IMR-90 (cell line): ENCODE results near the gene CRACDL. TPM values are rescaled to one million over a fixed set of nuclear protein-coding genes. Genes with fewer than 3 reads are reported as not detected.
"Not testable (repeated sequence)": the region's sequence is repeated elsewhere in the genome, so short reads cannot be mapped to it uniquely, and the experiment has no call there.

Experiments
- ATAC-seq: fragments of 200-7000 bp; cut with Tn5 transposase; 2 replicates; pipeline ENCODE4 v1.9.1; 2020; ENCODE audit warnings: low read depth, mild to moderate bottlenecking, moderate library complexity
- BruUV-seq: library from RNA; stranded (reverse); fragments of 400-500 nt; replicated peaks from 2 replicates; lab custom pipeline; 2021; lab: Mats Ljungman, UMichigan
- CTCF ChIA-PET: fragments of 300-600 bp; formaldehyde crosslinking; extraction: SDS; loops from one replicate; lab custom pipeline; 2021; ENCODE audit warnings: antibody characterized with exemption; lab: Yijun Ruan, JAX
- POLR2A ChIA-PET: fragments of 300-600 bp; sonication (Branson Sonifier 250); formaldehyde crosslinking; loops from one replicate; lab custom pipeline; 2022; ENCODE audit warnings: antibody characterized with exemption; ENCODE audit not compliant: unreplicated experiment; lab: Charles Lee
- DNase-seq: peaks from one replicate; pipeline ENCODE4 v3.0.0; 2013
- H2AFZ ChIP-seq: replicated peaks from 2 replicates; pipeline ENCODE3; 2013; ENCODE audit warnings: low read length, mild to moderate bottlenecking; ENCODE audit not compliant: poor library complexity
- H2AK5ac ChIP-seq: 2 replicates; pipeline ENCODE4 v1.6.1; 2013; ENCODE audit warnings: low read depth, low read length, inconsistent platforms
- H2AK9ac ChIP-seq: replicated peaks from 2 replicates; pipeline ENCODE3; 2013; ENCODE audit warnings: mild to moderate bottlenecking, low read depth, low read length, moderate library complexity; ENCODE audit not compliant: poor library complexity
- H2BK120ac ChIP-seq: 2 replicates; pipeline ENCODE4 v1.6.1; 2013; ENCODE audit warnings: low read depth, low read length, inconsistent platforms
- H2BK15ac ChIP-seq: 3 replicates; pipeline ENCODE4 v1.6.1; 2013; ENCODE audit warnings: low read depth, low read length, inconsistent platforms
- H2BK20ac ChIP-seq: 2 replicates; pipeline ENCODE4 v1.6.1; 2013; ENCODE audit warnings: low read depth, mild to moderate bottlenecking, inconsistent platforms, low read length, moderate library complexity
- H2BK5ac ChIP-seq: 2 replicates; pipeline ENCODE4 v1.6.1; 2013; ENCODE audit warnings: mild to moderate bottlenecking, low read depth, low read length, inconsistent platforms; ENCODE audit not compliant: poor library complexity, severe bottlenecking
- H3K14ac ChIP-seq: replicated peaks from 2 replicates; pipeline ENCODE4 v1.6.1; 2013; ENCODE audit warnings: low read depth, low read length, inconsistent platforms
- H3K18ac ChIP-seq: 2 replicates; pipeline ENCODE4 v1.6.1; 2013; ENCODE audit warnings: low read depth, low read length, control low read depth
- H3K23ac ChIP-seq: 2 replicates; pipeline ENCODE4 v1.6.1; 2013; ENCODE audit warnings: low read depth, low read length, inconsistent platforms
- H3K27ac ChIP-seq: 2 replicates; pipeline ENCODE4 v1.5.1; 2013; ENCODE audit warnings: mild to moderate bottlenecking, control low read depth, low read length; ENCODE audit not compliant: insufficient read depth
- H3K27me3 ChIP-seq: 2 replicates; pipeline ENCODE4 v1.6.1; 2013; ENCODE audit warnings: low read length; ENCODE audit not compliant: control insufficient read depth, insufficient read depth
- H3K36me3 ChIP-seq: 2 replicates; pipeline ENCODE4 v1.6.1; 2013; ENCODE audit warnings: low read length, mixed read lengths; ENCODE audit not compliant: control insufficient read depth, insufficient read depth
- H3K4ac ChIP-seq: 2 replicates; pipeline ENCODE4 v1.6.1; 2013; ENCODE audit warnings: low read depth, low read length, inconsistent platforms
- H3K4me1 ChIP-seq: 2 replicates; pipeline ENCODE4 v1.6.1; 2013; ENCODE audit warnings: low read length, mixed read lengths; ENCODE audit not compliant: control insufficient read depth, insufficient read depth
- H3K4me2 ChIP-seq: 2 replicates; pipeline ENCODE4 v1.6.1; 2013; ENCODE audit warnings: low read depth, mild to moderate bottlenecking, control low read depth, low read length, moderate library complexity
- H3K4me3 ChIP-seq: 2 replicates; pipeline ENCODE4 v1.5.1; 2013; ENCODE audit warnings: low read depth, mild to moderate bottlenecking, control low read depth, low read length, moderate library complexity; ENCODE audit not compliant: insufficient read depth
- H3K56ac ChIP-seq: 2 replicates; pipeline ENCODE4 v1.6.1; 2013; ENCODE audit warnings: low read length, inconsistent platforms; ENCODE audit not compliant: insufficient read depth; ENCODE audit errors: extremely low read depth
- H3K79me1 ChIP-seq, 2 experiments: 2 replicates each; pipeline ENCODE4 v1.6.1; 2013; ENCODE audit warnings: low read length in 2 of 2, inconsistent platforms in 1 of 2, low read depth in 1 of 2
- H3K9ac ChIP-seq: 2 replicates; pipeline ENCODE4 v1.6.1; 2013; ENCODE audit warnings: low read depth, low read length, control low read depth
- H3K9me1 ChIP-seq: 2 replicates; pipeline ENCODE4 v1.6.1; 2013; ENCODE audit warnings: low read length, inconsistent platforms; ENCODE audit not compliant: insufficient read depth
- H3K9me3 ChIP-seq: 2 replicates; pipeline ENCODE4 v1.6.1; 2013; ENCODE audit warnings: low read length; ENCODE audit not compliant: control insufficient read depth, insufficient read depth
- H4K20me1 ChIP-seq: 2 replicates; pipeline ENCODE4 v1.6.1; 2013; ENCODE audit warnings: low read length, inconsistent platforms; ENCODE audit not compliant: insufficient read depth
- H4K5ac ChIP-seq: 2 replicates; pipeline ENCODE4 v1.6.1; 2013; ENCODE audit warnings: mild to moderate bottlenecking, low read depth, low read length, control low read depth
- H4K8ac ChIP-seq, 2 experiments: 2 replicates each; pipeline ENCODE4 v1.6.1; 2013; ENCODE audit warnings: low read depth in 2 of 2, low read length in 2 of 2, control low read depth in 1 of 2, inconsistent platforms in 1 of 2
- H4K91ac ChIP-seq: 2 replicates; pipeline ENCODE4 v1.6.1; 2013; ENCODE audit warnings: low read depth, low read length, inconsistent platforms; ENCODE audit not compliant: insufficient read depth
- MAFK ChIP-seq: IDR thresholded peaks from 2 replicates; pipeline ENCODE4 v1.6.1; 2012; ENCODE audit warnings: low read depth, low read length, improper control_type of control experiment
- NFE2L2 ChIP-seq: fragments of 150-350 bp; IDR thresholded peaks from 2 replicates; pipeline ENCODE4 v1.6.1; 2016; ENCODE audit warnings: low read depth, mild to moderate bottlenecking, low read length
- WGBS, 2 experiments: methylation state at CpG; one replicate each; pipeline versions ENCODE4 v1.1.5 to v1.1.7; 2013; ENCODE audit warnings: missing lambda C conversion rate in 2 of 2; ENCODE audit not compliant: insufficient read length in 1 of 2; ENCODE audit errors: extremely low coverage in 2 of 2; 5-methylcytosine and 5-hydroxymethylcytosine counted together
- dilution Hi-C: fragments of 300-500 bp; cut with HindIII; formaldehyde crosslinking; loops from one replicate; pipeline ENCODE4 v1.14.3; 2018; ENCODE audit warnings: low sequenced_read_pairs; ENCODE audit not compliant: unreplicated experiment
- in situ Hi-C: fragments of 300-500 bp; cut with MboI; formaldehyde crosslinking; loops from 3 replicates; pipeline ENCODE4 v1.14.3; 2019; ENCODE audit warnings: low sequenced_read_pairs, inconsistent platforms, mixed read lengths
- intact Hi-C: fragments of 100-400 bp; cut with micrococcal nuclease; formaldehyde crosslinking; loops from 2 replicates; pipeline ENCODE4 v1.10.0; 2022
- polyA plus RNA-seq, 3 experiments: library from polyadenylated mRNA; depleted of rRNA; stranded (reverse); fragments of >200 nt; gene quantifications; 2 replicates each; pipeline ENCODE4 v1.2.3, GENCODE V29; 2012; ENCODE audit warnings: low replicate concordance in 1 of 3
- total RNA-seq: library from RNA; depleted of rRNA; stranded (reverse); fragments of >200 nt; gene quantifications from 2 replicates; pipeline ENCODE4 v1.2.3, GENCODE V29; 2012
- TF ChIP-seq, protein P1 (sequence below): fragments of 150-350 bp; IDR thresholded peaks from 2 replicates; pipeline ENCODE4 v1.6.1; 2016; ENCODE audit warnings: low read depth, mild to moderate bottlenecking, low read length, moderate library complexity, borderline replicate concordance

Gene CRACDL
- total and polyA plus RNA-seq, 2 of the 4 experiments (the other 2 are of a cell fraction) = not detected

DNA sequence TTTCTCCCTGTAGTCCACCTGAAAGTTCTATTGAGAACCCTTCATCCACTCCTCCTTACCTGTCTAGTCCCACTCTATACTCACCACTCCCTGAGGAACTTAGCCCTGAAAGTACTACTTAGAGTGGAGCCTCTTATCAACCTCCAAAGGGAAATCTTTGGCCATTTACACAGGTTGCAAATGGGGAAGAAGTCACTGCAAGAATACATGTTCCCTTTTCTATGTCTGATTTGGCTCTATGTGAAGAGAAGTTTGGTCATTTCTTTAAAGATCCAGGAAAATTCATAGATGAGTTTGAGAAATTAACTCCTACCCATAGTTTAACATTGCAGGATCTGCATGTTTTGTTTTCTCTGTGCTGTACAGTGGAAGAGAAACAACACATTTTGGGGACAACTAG is 182.2 kb downstream of the CRACDL start:
- H2BK20ac ChIP-seq = no peak overlapping the region
- H2AK9ac ChIP-seq = no peak overlapping the region
- no peak overlapping the region for H3K14ac ChIP-seq
- no peak overlapping the region for H3K9ac ChIP-seq
- no peak overlapping the region for H4K5ac ChIP-seq
- H2AK5ac ChIP-seq = no peak overlapping the region
- no peaks in the 10 kb centered on the region for H3K9me3 ChIP-seq
- intact Hi-C loops = no loop called here
- H3K27ac ChIP-seq = no peak overlapping the region
- H3K4me1 ChIP-seq = no peaks in the 10 kb centered on the region
- ATAC-seq (no peak), DNase-seq (no peak)
- H3K4me2 ChIP-seq = no peak overlapping the region
- no peaks in the 10 kb centered on the region for H3K36me3 ChIP-seq
- peaks cover 3% of the 10 kb centered on the region for H3K27me3 ChIP-seq
- POLR2A ChIA-PET = no interaction called here
- H3K9me1 ChIP-seq = no peaks in the 10 kb centered on the region
- H2BK120ac ChIP-seq = no peak overlapping the region
- H4K20me1 ChIP-seq = no peaks in the 10 kb centered on the region
- H4K91ac ChIP-seq = no peak overlapping the region
- H3K18ac ChIP-seq = no peak overlapping the region
- no peak overlapping the region for H3K4ac ChIP-seq
- H2AFZ ChIP-seq = no peak overlapping the region
- no peak overlapping the region for H2BK15ac ChIP-seq
- BruUV-seq = no TSS peak
- in situ Hi-C loops = no loop called here
- TF ChIP-seq MAFK = no peak
- TF ChIP-seq, protein P1, sequence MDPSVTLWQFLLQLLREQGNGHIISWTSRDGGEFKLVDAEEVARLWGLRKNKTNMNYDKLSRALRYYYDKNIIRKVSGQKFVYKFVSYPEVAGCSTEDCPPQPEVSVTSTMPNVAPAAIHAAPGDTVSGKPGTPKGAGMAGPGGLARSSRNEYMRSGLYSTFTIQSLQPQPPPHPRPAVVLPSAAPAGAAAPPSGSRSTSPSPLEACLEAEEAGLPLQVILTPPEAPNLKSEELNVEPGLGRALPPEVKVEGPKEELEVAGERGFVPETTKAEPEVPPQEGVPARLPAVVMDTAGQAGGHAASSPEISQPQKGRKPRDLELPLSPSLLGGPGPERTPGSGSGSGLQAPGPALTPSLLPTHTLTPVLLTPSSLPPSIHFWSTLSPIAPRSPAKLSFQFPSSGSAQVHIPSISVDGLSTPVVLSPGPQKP = no peak
- TF ChIP-seq NFE2L2 = no peak
- no peak overlapping the region for H3K56ac ChIP-seq
- H4K8ac ChIP-seq = no peak overlapping the region
- no peak overlapping the region for H2BK5ac ChIP-seq
- H3K23ac ChIP-seq = no peak overlapping the region
- no peaks in the 10 kb centered on the region for H3K79me1 ChIP-seq
- no peak overlapping the region for H3K4me3 ChIP-seq
- CTCF ChIA-PET = no interaction called here
- dilution Hi-C loops = no loop called here

DNA sequence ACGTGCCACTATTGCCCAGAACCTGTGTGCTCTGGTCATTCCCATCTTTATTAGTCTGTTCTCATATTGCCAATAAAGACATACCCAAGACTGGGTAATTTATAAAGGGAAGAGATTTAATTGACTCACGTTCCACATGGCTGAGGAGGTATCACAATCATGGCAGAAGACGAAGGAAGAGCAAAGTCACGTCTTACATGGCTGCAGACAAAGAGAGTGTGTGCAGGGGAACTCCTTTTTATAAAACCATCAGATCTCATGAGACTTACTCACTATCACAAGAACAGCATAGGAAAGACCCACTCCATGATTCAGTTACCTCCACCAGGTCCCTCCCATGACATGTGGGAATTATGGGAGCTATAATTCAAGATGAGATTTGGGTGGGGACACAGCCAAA is 183.3 kb downstream of the CRACDL start:
- H3K9ac ChIP-seq, H3K4me1 ChIP-seq, H3K79me1 ChIP-seq, H3K27me3 ChIP-seq, H2BK120ac ChIP-seq, H3K9me1 ChIP-seq, H3K56ac ChIP-seq, H3K23ac ChIP-seq, H2BK20ac ChIP-seq, H4K8ac ChIP-seq, H4K20me1 ChIP-seq, H3K14ac ChIP-seq, H2AK9ac ChIP-seq, in situ Hi-C loops, H3K4me2 ChIP-seq, H2AK5ac ChIP-seq, POLR2A ChIA-PET, H4K91ac ChIP-seq, ATAC-seq, H3K36me3 ChIP-seq, H4K5ac ChIP-seq, DNase-seq, intact Hi-C loops, H2BK15ac ChIP-seq, CTCF ChIA-PET, H3K27ac ChIP-seq, dilution Hi-C loops, H2AFZ ChIP-seq, H3K4ac ChIP-seq, BruUV-seq, H3K18ac ChIP-seq, H2BK5ac ChIP-seq, H3K9me3 ChIP-seq, H3K4me3 ChIP-seq: not testable (repeated sequence)
- no CpG with 5 or more reads among the region's 4 CpGs for WGBS, 2 experiments
